ENCODE results near the gene MAN2A2. TPM values are rescaled to one million over a fixed set of nuclear protein-coding genes. Genes with fewer than 3 reads are reported as not detected.

The MAN2A2 gene
- total RNA-seq, 4 donors from 2014 or later: 56.8 to 124 (median 92.4) TPM

DNA sequence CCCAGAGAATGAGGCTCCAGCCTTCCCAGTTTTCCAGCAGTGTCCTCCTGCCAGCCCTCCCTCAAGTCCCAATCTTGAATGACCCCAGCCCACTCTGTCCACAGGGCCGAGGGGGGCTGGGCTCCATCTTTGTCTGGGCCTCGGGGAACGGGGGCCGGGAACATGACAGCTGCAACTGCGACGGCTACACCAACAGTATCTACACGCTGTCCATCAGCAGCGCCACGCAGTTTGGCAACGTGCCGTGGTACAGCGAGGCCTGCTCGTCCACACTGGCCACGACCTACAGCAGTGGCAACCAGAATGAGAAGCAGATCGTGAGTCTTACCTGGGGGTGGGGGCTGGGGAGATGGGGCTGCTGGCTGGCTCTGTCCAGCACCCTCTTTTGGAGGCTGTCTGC lies 24.4 kb upstream of the MAN2A2 start:
- intact Hi-C loops (cut with DNase I; ENCODE audit: low total_unique reads): no loop called here
- DNase-seq (no peak), ATAC-seq (no peak)
- Histone ChIP-seq H3K4me3 (no peak overlapping the region), H3K4me1 (peaks cover 14 to 16% of the 10 kb centered on the region in 2 donors), H3K36me3 (peaks cover 0 to 71% of the 10 kb centered on the region in 2 donors), H3K27me3 (no peaks in the 10 kb centered on the region), H3K27ac (no peak overlapping the region), H3K9me3 (no peaks in the 10 kb centered on the region)
- in situ Hi-C loops (cut with MboI; ENCODE audit: low sequenced_read_pairs in 4 of 4): loop anchor here (25.0 kb wide), 3 partner anchors 166 to 566 kb away; partner anchors contain the start of gene BLM (in 2 of the 4)
- TF ChIP-seq, protein P1, sequence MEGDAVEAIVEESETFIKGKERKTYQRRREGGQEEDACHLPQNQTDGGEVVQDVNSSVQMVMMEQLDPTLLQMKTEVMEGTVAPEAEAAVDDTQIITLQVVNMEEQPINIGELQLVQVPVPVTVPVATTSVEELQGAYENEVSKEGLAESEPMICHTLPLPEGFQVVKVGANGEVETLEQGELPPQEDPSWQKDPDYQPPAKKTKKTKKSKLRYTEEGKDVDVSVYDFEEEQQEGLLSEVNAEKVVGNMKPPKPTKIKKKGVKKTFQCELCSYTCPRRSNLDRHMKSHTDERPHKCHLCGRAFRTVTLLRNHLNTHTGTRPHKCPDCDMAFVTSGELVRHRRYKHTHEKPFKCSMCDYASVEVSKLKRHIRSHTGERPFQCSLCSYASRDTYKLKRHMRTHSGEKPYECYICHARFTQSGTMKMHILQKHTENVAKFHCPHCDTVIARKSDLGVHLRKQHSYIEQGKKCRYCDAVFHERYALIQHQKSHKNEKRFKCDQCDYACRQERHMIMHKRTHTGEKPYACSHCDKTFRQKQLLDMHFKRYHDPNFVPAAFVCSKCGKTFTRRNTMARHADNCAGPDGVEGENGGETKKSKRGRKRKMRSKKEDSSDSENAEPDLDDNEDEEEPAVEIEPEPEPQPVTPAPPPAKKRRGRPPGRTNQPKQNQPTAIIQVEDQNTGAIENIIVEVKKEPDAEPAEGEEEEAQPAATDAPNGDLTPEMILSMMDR (IDR thresholded peaks at IDR 0.05 in 4 of 5, conservative IDR thresholded peaks at IDR 0.05 in 1 of 5): no peak
- no peak for TF ChIP-seq POLR2A (IDR thresholded peaks at IDR 0.05)

GRCh38 chr15:90879730-90880366 lies 23.3 kb upstream of the MAN2A2 start:
- TF ChIP-seq POLR2A (IDR thresholded peaks at IDR 0.05): no peak
- TF ChIP-seq, protein P1 (IDR thresholded peaks at IDR 0.05 in 4 of 5, conservative IDR thresholded peaks at IDR 0.05 in 1 of 5): no peak
- Histone ChIP-seq H3K36me3 (peaks cover 0 to 71% of the 10 kb centered on the region in 2 donors), H3K9me3 (no peaks in the 10 kb centered on the region), H3K27me3 (no peaks in the 10 kb centered on the region), H3K4me3 (no peak overlapping the region), H3K27ac (no peak overlapping the region), H3K4me1 (peaks cover 5 to 7% of the 10 kb centered on the region in 2 donors)
- intact Hi-C loops (cut with DNase I; ENCODE audit: low total_unique reads): loop anchor here (10.0 kb wide), 1 partner anchor 555 kb away; no protein-coding TSS in a partner anchor
- ATAC-seq (no peak), DNase-seq (no peak)
- in situ Hi-C loops (cut with MboI; ENCODE audit: low sequenced_read_pairs in 4 of 4): loop anchor here (25.0 kb wide), 3 partner anchors 168 to 568 kb away; partner anchors contain the start of gene BLM (in 2 of the 4)

- in situ Hi-C loops (cut with MboI; ENCODE audit: low sequenced_read_pairs in 4 of 4) (loop anchor here (25.0 kb wide), 3 partner anchors 168 to 568 kb away; partner anchors contain the start of gene BLM (in 2 of the 4)), intact Hi-C loops (cut with DNase I; ENCODE audit: low total_unique reads) (loop anchor here (10.0 kb wide), 1 partner anchor 556 kb away; no protein-coding TSS in a partner anchor)
- Histone ChIP-seq H3K36me3 (peaks cover 0 to 70% of the 10 kb centered on the region in 2 donors), H3K27ac (no peak overlapping the region), H3K4me1 (peaks cover 5 to 7% of the 10 kb centered on the region in 2 donors), H3K27me3 (no peaks in the 10 kb centered on the region), H3K4me3 (no peak overlapping the region), H3K9me3 (no peaks in the 10 kb centered on the region)
- DNase-seq (no peak), ATAC-seq (no peak)
- no peak for TF ChIP-seq POLR2A (IDR thresholded peaks at IDR 0.05)
Observed at GRCh38 chr15:90880381-90881145, 22.5 kb upstream of the MAN2A2 start.

DNA sequence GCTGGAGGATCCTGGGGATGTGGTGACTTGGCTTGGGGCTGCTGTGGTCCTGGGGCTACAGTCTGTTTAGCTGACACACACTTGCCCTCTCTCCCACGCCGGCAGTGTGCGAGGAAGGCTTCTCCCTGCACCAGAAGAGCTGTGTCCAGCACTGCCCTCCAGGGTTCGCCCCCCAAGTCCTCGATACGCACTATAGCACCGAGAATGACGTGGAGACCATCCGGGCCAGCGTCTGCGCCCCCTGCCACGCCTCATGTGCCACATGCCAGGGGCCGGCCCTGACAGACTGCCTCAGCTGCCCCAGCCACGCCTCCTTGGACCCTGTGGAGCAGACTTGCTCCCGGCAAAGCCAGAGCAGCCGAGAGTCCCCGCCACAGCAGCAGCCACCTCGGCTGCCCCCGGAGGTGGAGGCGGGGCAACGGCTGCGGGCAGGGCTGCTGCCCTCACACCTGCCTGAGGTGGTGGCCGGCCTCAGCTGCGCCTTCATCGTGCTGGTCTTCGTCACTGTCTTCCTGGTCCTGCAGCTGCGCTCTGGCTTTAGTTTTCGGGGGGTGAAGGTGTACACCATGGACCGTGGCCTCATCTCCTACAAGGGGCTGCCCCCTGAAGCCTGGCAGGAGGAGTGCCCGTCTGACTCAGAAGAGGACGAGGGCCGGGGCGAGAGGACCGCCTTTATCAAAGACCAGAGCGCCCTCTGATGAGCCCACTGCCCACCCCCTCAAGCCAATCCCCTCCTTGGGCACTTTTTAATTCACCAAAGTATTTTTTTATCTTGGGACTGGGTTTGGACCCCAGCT lies 21.7 kb upstream of the MAN2A2 start:
- no peaks in the 10 kb centered on the region for H3K27me3 ChIP-seq
- no peaks in the 10 kb centered on the region for H3K9me3 ChIP-seq
- H3K4me1 ChIP-seq: peaks cover 7 to 8% of the 10 kb centered on the region in 2 donors
- intact Hi-C loops (cut with DNase I; ENCODE audit: low total_unique reads) (loop anchor here (10.0 kb wide), 1 partner anchor 557 kb away; no protein-coding TSS in a partner anchor), in situ Hi-C loops (cut with MboI; ENCODE audit: low sequenced_read_pairs in 4 of 4) (loop anchor here (25.0 kb wide), 3 partner anchors 169 to 569 kb away; partner anchors contain the start of gene BLM (in 2 of the 4))
- peaks cover 0 to 62% of the 10 kb centered on the region in 2 donors for H3K36me3 ChIP-seq
- DNase-seq (no peak), ATAC-seq (no peak)
- no peak for TF ChIP-seq POLR2A (IDR thresholded peaks at IDR 0.05)
- TF ChIP-seq, protein P1 (IDR thresholded peaks at IDR 0.05 in 4 of 5, conservative IDR thresholded peaks at IDR 0.05 in 1 of 5): no peak
- no peak overlapping the region for H3K4me3 ChIP-seq
- no peak overlapping the region for H3K27ac ChIP-seq
